Measurements from ENCODE around the gene CPSF3. TPM values are rescaled to one million over a fixed set of nuclear protein-coding genes. Genes with fewer than 3 reads are reported as not detected.

The CPSF3 gene
- total RNA-seq, 1 donor from 2014 or later, result 199 TPM

GRCh38 chr2:9467687-9468086, 44.2 kb downstream of the CPSF3 start:
- Histone ChIP-seq H3K9me3 (ENCODE audit: low read depth) (no peaks in the 10 kb centered on the region), H3K36me3 (peaks cover 4% of the 10 kb centered on the region), H3K79me2 (ENCODE audit: low read depth) (no peaks in the 10 kb centered on the region), H3K27ac (no peak overlapping the region), H3K27me3 (no peaks in the 10 kb centered on the region), H3K4me2 (no peak overlapping the region), H2AFZ (replicated peaks) (no peak overlapping the region), H3K4me3 (no peak overlapping the region), H3K9ac (no peak overlapping the region), H3F3A (ENCODE audit: low read depth) (peaks cover 6% of the 10 kb centered on the region), H4K20me1 (ENCODE audit: low read depth) (peaks cover 3% of the 10 kb centered on the region), H3K4me1 (no peaks in the 10 kb centered on the region)
- Mint-ChIP-seq H3K4me1 (no peaks in the 10 kb centered on the region), H3K27ac (no peak overlapping the region), H3K27me3 (ENCODE audit: insufficient read depth, low read depth) (peaks cover 6% of the 10 kb centered on the region), H3K4me3 (no peak overlapping the region), H3K36me3 (peaks cover 22% of the 10 kb centered on the region), H3K9me3 (no peaks in the 10 kb centered on the region)
- no peak for DNase-seq (ENCODE audit: low spot score)
- TF ChIP-seq EZH2phosphoT487 (IDR thresholded peaks at IDR 0.05) (no peak), EZH2 (IDR thresholded peaks at IDR 0.05) (no peak), CTCF (IDR thresholded peaks at IDR 0.05) (no peak)

- peaks cover 4% of the 10 kb centered on the region for H3K36me3 ChIP-seq
- H3K27me3 ChIP-seq, result peaks cover 27% of the 10 kb centered on the region
- H3K4me2 ChIP-seq, result no peak overlapping the region
- H3K4me3 ChIP-seq, result no peak overlapping the region
- Mint-ChIP-seq H3K4me1 (peaks cover 5% of the 10 kb centered on the region), H3K27me3 (ENCODE audit: insufficient read depth, low read depth) (peaks cover 4% of the 10 kb centered on the region), H3K36me3 (peaks cover 27% of the 10 kb centered on the region), H3K27ac (no peak overlapping the region), H3K4me3 (no peak overlapping the region), H3K9me3 (no peaks in the 10 kb centered on the region)
- TF ChIP-seq EZH2phosphoT487 (IDR thresholded peaks at IDR 0.05), result no peak
- TF ChIP-seq CTCF (IDR thresholded peaks at IDR 0.05), result no peak
- no peak for TF ChIP-seq EZH2 (IDR thresholded peaks at IDR 0.05)
- DNase-seq (ENCODE audit: low spot score), result no peak
- no peaks in the 10 kb centered on the region for H3K9me3 ChIP-seq (ENCODE audit: low read depth)
- H3K27ac ChIP-seq, result no peak overlapping the region
- no peaks in the 10 kb centered on the region for H3K79me2 ChIP-seq (ENCODE audit: low read depth)
- no peak overlapping the region for H2AFZ ChIP-seq (replicated peaks)
- peaks cover 8% of the 10 kb centered on the region for H4K20me1 ChIP-seq (ENCODE audit: low read depth)
- H3K4me1 ChIP-seq, result no peaks in the 10 kb centered on the region
- no peak overlapping the region for H3K9ac ChIP-seq
- H3F3A ChIP-seq (ENCODE audit: low read depth), result peaks cover 23% of the 10 kb centered on the region
Measured at GRCh38 chr2:9471206-9471605, 47.8 kb downstream of the CPSF3 start.

- no peak overlapping the region for H2AFZ ChIP-seq (replicated peaks)
- H4K20me1 ChIP-seq (ENCODE audit: low read depth), result peaks cover 5% of the 10 kb centered on the region
- Mint-ChIP-seq H3K27ac (no peak overlapping the region), H3K4me1 (peaks cover 5% of the 10 kb centered on the region), H3K27me3 (ENCODE audit: insufficient read depth, low read depth) (peaks cover 6% of the 10 kb centered on the region), H3K4me3 (no peak overlapping the region), H3K9me3 (no peaks in the 10 kb centered on the region), H3K36me3 (peaks cover 27% of the 10 kb centered on the region)
- DNase-seq (ENCODE audit: low spot score), result no peak
- no peak overlapping the region for H3K4me2 ChIP-seq
- no peaks in the 10 kb centered on the region for H3K4me1 ChIP-seq
- H3K36me3 ChIP-seq, result peaks cover 4% of the 10 kb centered on the region
- TF ChIP-seq EZH2 (IDR thresholded peaks at IDR 0.05), result no peak
- no peak for TF ChIP-seq CTCF (IDR thresholded peaks at IDR 0.05)
- no peak for TF ChIP-seq EZH2phosphoT487 (IDR thresholded peaks at IDR 0.05)
- H3F3A ChIP-seq (ENCODE audit: low read depth), result peaks cover 26% of the 10 kb centered on the region
- peaks cover 28% of the 10 kb centered on the region for H3K27me3 ChIP-seq
- H3K4me3 ChIP-seq, result no peak overlapping the region
- no peak overlapping the region for H3K27ac ChIP-seq
- no peaks in the 10 kb centered on the region for H3K79me2 ChIP-seq (ENCODE audit: low read depth)
- H3K9me3 ChIP-seq (ENCODE audit: low read depth), result no peaks in the 10 kb centered on the region
- no peak overlapping the region for H3K9ac ChIP-seq
Measured at GRCh38 chr2:9472511-9472910, 49.1 kb downstream of the CPSF3 start.
